ENCODE results near the gene ITPRIPL2.

Gene ITPRIPL2

DNA sequence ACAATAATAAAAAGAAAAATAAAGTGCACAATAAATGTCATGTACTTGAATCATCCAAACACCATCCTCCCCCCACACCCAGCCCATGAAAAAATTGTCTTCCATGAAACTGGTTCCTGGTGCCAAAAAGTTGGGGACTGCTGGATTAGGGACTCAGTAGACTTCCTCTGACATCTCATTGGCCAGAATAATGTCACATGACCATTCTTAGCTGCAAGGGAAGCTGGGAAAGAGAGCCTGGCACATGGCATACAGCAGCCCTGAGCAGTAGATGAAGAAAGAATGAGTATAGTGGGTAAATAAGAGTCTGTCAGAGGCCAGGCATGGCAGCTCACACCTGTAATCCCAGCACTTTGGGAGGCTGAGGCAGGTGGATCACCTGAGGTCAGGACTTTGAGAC, 12.5 kb downstream of the ITPRIPL2 start:
- CTCF ChIA-PET: interaction anchor here (0.6 kb wide), 1 partner anchor 100 kb away, joined by 3 read pairs; no protein-coding TSS in a partner anchor
- H3K4me1 ChIP-seq (ENCODE audit: control extremely low read depth in 1 of 4, control insufficient read depth in 4 of 4, insufficient read depth in 4 of 4, low read length in 3 of 4): peaks cover 0 to 31% (median 13%) of the 10 kb centered on the region in 4 experiments
- POLR2A ChIA-PET: no interaction called here

DNA sequence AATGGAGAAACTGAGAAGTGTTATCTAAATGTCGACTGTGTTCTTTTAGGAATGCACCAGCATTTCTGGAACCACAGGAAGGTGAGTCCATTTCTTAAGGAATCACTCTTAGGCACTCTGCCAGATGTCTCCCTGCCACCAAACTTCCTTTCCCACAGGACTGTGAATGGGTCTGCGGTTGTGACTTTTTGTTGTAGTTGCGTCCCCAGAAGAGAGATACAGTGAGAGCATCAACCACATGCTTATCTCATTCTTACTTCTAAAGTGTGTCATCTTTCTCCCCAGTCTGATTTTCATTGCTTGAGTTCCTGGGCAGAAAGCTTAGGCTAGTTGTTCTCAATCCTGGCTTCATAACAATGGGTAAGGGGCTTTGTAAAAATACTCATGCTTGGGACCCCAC, 13.4 kb downstream of the ITPRIPL2 start:
- POLR2A ChIA-PET: no interaction called here
- no peaks in the 10 kb centered on the region for H3K27me3 ChIP-seq (replicated peaks in 2 of 5; ENCODE audit: control insufficient read depth in 4 of 5, insufficient read depth in 5 of 5, low read length in 4 of 5)

More for the DNA sequence above, 12.5 kb downstream of the ITPRIPL2 start:
- peaks cover 0 to 11% (median 5%) of the 10 kb centered on the region in 5 experiments for H3K9me3 ChIP-seq (ENCODE audit: control extremely low read depth in 1 of 5, control insufficient read depth in 4 of 5, insufficient read depth in 2 of 5, low read depth in 1 of 5, low read length in 4 of 5)
- peak in 2 of 3 donors; percentile 31 to 48 for DNase-seq
- H3K27me3 ChIP-seq (replicated peaks in 2 of 5; ENCODE audit: control insufficient read depth in 4 of 5, insufficient read depth in 5 of 5, low read length in 4 of 5): no peaks in the 10 kb centered on the region
- no peaks in the 10 kb centered on the region for H3K36me3 ChIP-seq (ENCODE audit: control insufficient read depth in 4 of 4, insufficient read depth in 4 of 4, low read length in 3 of 4)
- no peak overlapping the region for H3K4me3 ChIP-seq (ENCODE audit: control insufficient read depth in 1 of 7, extremely low read depth in 1 of 7, insufficient read depth in 4 of 7, low read depth in 2 of 7, low read length in 6 of 7)
- no peak overlapping the region for H3K27ac ChIP-seq (ENCODE audit: insufficient read depth in 1 of 2, low read depth in 1 of 2, low read length in 2 of 2, poor library complexity in 1 of 2, severe bottlenecking in 2 of 2)

DNA sequence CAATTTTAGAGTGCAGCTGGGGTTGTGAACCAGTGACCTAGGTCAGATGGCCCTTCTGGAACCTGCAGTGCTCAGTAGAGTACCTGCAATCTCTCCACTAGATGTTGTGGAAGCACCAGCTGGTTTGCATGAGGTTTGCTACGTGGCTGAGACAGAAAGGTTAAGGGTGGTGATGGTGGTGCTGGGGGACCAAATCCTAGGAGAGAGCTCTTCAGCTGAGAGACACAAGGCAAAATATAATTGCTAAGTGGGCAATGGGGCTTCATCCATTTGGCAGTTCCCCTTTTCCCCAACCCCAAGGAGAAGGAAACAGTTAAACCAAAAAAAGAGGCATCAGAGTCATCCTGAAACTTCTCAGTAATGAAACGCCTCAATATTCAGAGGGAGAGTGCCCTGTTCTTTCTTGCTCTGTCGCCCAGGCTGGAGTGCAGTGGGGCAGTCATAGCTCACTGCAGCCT, 13.9 kb downstream of the ITPRIPL2 start:
- ChIA-PET POLR2A (no interaction called here), CTCF (no interaction called here)
- H3K27ac ChIP-seq (ENCODE audit: insufficient read depth in 1 of 2, low read depth in 1 of 2, low read length in 2 of 2, poor library complexity in 1 of 2, severe bottlenecking in 2 of 2): no peak overlapping the region

More for the DNA sequence above, 13.4 kb downstream of the ITPRIPL2 start:
- H3K27ac ChIP-seq (ENCODE audit: insufficient read depth in 1 of 2, low read depth in 1 of 2, low read length in 2 of 2, poor library complexity in 1 of 2, severe bottlenecking in 2 of 2): no peak overlapping the region
- peaks cover 0 to 11% (median 5%) of the 10 kb centered on the region in 5 experiments for H3K9me3 ChIP-seq (ENCODE audit: control extremely low read depth in 1 of 5, control insufficient read depth in 4 of 5, insufficient read depth in 2 of 5, low read depth in 1 of 5, low read length in 4 of 5)
- WGBS (ENCODE audit: insufficient coverage): 95% methylated on average over 3 of the region's 3 CpGs
- no peak overlapping the region for H3K4me3 ChIP-seq (ENCODE audit: control insufficient read depth in 1 of 7, extremely low read depth in 1 of 7, insufficient read depth in 4 of 7, low read depth in 2 of 7, low read length in 6 of 7)
- no peak for DNase-seq
- H3K36me3 ChIP-seq (ENCODE audit: control insufficient read depth in 4 of 4, insufficient read depth in 4 of 4, low read length in 3 of 4): no peaks in the 10 kb centered on the region
- CTCF ChIA-PET: no interaction called here
- H3K4me1 ChIP-seq (ENCODE audit: control extremely low read depth in 1 of 4, control insufficient read depth in 4 of 4, insufficient read depth in 4 of 4, low read length in 3 of 4): peaks cover 0 to 34% (median 18%) of the 10 kb centered on the region in 4 experiments

DNA sequence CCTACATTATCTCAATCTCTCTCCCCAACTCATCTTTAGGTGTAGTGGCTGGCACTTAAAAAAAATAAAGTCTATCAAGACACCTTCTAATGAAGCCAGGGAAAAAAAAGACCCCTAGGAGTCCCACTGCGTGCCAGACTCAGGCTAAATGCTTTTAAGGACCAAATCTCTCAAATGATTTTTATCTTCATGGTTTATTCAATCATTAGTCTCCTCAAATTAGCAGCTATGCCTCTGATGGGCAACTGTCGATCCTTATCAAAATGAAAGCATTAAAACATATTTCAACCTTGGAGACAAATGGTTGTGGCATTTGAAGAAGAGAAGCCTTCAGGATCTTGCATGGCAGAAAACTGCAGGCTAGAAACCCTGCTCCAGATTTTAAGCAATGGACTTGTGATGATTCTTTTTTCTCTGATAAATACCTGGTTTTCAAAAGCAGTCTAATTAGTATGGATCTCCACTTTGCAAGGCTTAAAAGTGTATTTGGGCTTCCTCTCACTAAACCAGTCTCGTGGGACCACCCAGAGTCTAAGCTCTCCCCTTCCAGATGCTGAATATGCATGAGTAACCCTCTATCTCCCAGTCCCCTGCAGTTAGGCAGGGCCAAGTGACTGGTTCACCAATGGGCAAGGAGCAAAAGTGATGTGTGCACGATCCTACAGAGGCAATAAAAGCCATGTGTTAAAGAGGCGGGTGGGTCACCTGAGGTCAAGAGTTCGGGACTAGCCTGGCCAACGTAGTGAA, 14.9 kb downstream of the ITPRIPL2 start:
- H3K27me3 ChIP-seq (replicated peaks in 2 of 5; ENCODE audit: control insufficient read depth in 4 of 5, insufficient read depth in 5 of 5, low read length in 4 of 5): no peaks in the 10 kb centered on the region
- ChIA-PET CTCF (interaction anchor here (1.0 kb wide), 1 partner anchor 53 kb away, joined by 3 read pairs; no protein-coding TSS in a partner anchor), POLR2A (no interaction called here)
- H3K36me3 ChIP-seq (ENCODE audit: control insufficient read depth in 4 of 4, insufficient read depth in 4 of 4, low read length in 3 of 4): no peaks in the 10 kb centered on the region
- peaks cover 0 to 11% (median 5%) of the 10 kb centered on the region in 5 experiments for H3K9me3 ChIP-seq (ENCODE audit: control extremely low read depth in 1 of 5, control insufficient read depth in 4 of 5, insufficient read depth in 2 of 5, low read depth in 1 of 5, low read length in 4 of 5)
- no peak overlapping the region for H3K27ac ChIP-seq (ENCODE audit: insufficient read depth in 1 of 2, low read depth in 1 of 2, low read length in 2 of 2, poor library complexity in 1 of 2, severe bottlenecking in 2 of 2)
- H3K4me3 ChIP-seq (ENCODE audit: control insufficient read depth in 1 of 7, extremely low read depth in 1 of 7, insufficient read depth in 4 of 7, low read depth in 2 of 7, low read length in 6 of 7): no peak overlapping the region
- 100% methylated on average over 2 of the region's 7 CpGs for WGBS (ENCODE audit: insufficient coverage)
- no peak for DNase-seq
- H3K4me1 ChIP-seq (ENCODE audit: control extremely low read depth in 1 of 4, control insufficient read depth in 4 of 4, insufficient read depth in 4 of 4, low read length in 3 of 4): peaks cover 0 to 34% (median 18%) of the 10 kb centered on the region in 4 experiments

More for the DNA sequence above, 13.9 kb downstream of the ITPRIPL2 start:
- Histone ChIP-seq H3K4me3 (ENCODE audit: control insufficient read depth in 1 of 7, extremely low read depth in 1 of 7, insufficient read depth in 4 of 7, low read depth in 2 of 7, low read length in 6 of 7) (no peak overlapping the region), H3K9me3 (ENCODE audit: control extremely low read depth in 1 of 5, control insufficient read depth in 4 of 5, insufficient read depth in 2 of 5, low read depth in 1 of 5, low read length in 4 of 5) (peaks cover 0 to 11% (median 5%) of the 10 kb centered on the region in 5 experiments), H3K36me3 (ENCODE audit: control insufficient read depth in 4 of 4, insufficient read depth in 4 of 4, low read length in 3 of 4) (no peaks in the 10 kb centered on the region), H3K4me1 (ENCODE audit: control extremely low read depth in 1 of 4, control insufficient read depth in 4 of 4, insufficient read depth in 4 of 4, low read length in 3 of 4) (peaks cover 0 to 34% (median 18%) of the 10 kb centered on the region in 4 experiments), H3K27me3 (replicated peaks in 2 of 5; ENCODE audit: control insufficient read depth in 4 of 5, insufficient read depth in 5 of 5, low read length in 4 of 5) (no peaks in the 10 kb centered on the region)
- no peak for DNase-seq
- WGBS (ENCODE audit: insufficient coverage): 51% methylated on average over 3 of the region's 3 CpGs

DNA sequence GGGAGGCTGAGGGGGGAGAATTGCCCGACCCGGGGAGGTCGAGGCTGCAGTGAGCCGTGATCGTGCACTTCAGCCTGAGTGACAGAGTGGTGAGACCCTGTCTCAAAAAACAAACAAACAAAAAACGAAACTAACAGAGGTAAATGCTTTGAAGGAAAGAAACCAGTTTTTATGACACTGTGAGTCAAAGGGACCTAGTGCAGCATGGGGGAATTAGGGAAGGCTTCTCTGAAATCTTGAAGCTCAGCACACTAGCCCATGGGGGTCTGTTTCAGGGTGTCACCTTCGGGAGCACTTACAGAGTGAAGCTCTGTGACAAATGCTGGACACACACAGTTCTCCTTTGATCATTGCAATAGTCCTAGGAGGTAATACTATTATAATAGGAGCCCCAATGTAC, 16.6 kb downstream of the ITPRIPL2 start:
- H3K36me3 ChIP-seq (ENCODE audit: control insufficient read depth in 4 of 4, insufficient read depth in 4 of 4, low read length in 3 of 4): no peaks in the 10 kb centered on the region
- 97% methylated on average over 6 of the region's 7 CpGs for WGBS (ENCODE audit: insufficient coverage)
- peak overlapping the region in 1 of 7 experiments; percentile 57 for H3K4me3 ChIP-seq (ENCODE audit: control insufficient read depth in 1 of 7, extremely low read depth in 1 of 7, insufficient read depth in 4 of 7, low read depth in 2 of 7, low read length in 6 of 7)
- H3K27me3 ChIP-seq (replicated peaks in 2 of 5; ENCODE audit: control insufficient read depth in 4 of 5, insufficient read depth in 5 of 5, low read length in 4 of 5): no peaks in the 10 kb centered on the region
- H3K27ac ChIP-seq (ENCODE audit: insufficient read depth in 1 of 2, low read depth in 1 of 2, low read length in 2 of 2, poor library complexity in 1 of 2, severe bottlenecking in 2 of 2): no peak overlapping the region
- ChIA-PET CTCF (no interaction called here), POLR2A (no interaction called here)
- peaks cover 0 to 34% (median 18%) of the 10 kb centered on the region in 4 experiments for H3K4me1 ChIP-seq (ENCODE audit: control extremely low read depth in 1 of 4, control insufficient read depth in 4 of 4, insufficient read depth in 4 of 4, low read length in 3 of 4)
- peaks cover 0 to 10% (median 5%) of the 10 kb centered on the region in 5 experiments for H3K9me3 ChIP-seq (ENCODE audit: control extremely low read depth in 1 of 5, control insufficient read depth in 4 of 5, insufficient read depth in 2 of 5, low read depth in 1 of 5, low read length in 4 of 5)
- peak in 1 of 3 donors; percentile 10 for DNase-seq

DNA sequence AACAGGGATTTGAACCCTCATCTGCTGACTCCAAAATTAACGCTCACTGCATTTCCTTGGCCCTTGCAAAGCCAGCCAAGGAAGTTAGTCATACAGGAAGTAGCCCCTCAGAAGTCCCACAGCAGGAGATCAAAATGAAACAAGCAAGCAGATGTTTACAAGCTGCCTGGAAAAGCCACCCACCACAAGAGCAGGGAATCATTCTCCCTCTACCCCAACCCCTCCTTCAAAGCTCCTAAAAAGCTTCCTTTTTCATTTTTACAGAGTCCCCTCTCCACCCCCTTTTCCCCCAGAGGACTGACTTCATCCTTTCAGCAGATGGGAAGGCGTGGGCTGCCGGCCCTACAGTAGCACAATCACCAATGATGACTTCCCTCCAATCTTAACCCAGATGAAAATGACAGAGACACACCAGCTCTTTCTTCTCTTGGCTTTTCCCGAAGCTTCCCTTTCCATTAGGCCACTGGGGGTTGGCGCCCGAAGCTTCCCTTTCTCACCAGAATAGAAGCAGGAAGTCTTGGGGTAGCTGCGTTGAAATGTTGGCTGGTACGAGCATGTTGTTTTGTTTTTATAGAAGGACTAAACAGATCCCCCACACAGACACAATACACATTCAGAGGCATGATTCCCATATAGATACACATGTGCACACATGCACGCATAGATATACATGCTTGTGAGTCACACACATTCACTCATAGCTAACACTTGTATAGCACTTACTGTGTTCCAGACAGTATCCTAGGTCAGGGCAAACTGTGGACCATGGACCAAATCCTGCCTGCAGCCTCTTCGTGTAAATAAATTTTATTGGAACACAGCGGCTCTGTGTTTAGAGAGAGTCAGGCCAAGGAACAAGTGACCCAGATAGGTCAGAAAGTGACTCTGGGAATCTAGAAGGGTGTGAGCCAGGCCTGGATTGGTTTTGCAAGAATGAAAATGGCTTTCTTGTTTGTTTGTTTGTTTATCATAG, 17.4 kb downstream of the ITPRIPL2 start:
- DNase-seq: peak; percentile 50 to 88 (median 77)
- 48% methylated on average over 7 of the region's 11 CpGs for WGBS (ENCODE audit: insufficient coverage)
- H3K9me3 ChIP-seq (ENCODE audit: control extremely low read depth in 1 of 5, control insufficient read depth in 4 of 5, insufficient read depth in 2 of 5, low read depth in 1 of 5, low read length in 4 of 5): peaks cover 0 to 4% (median 3%) of the 10 kb centered on the region in 5 experiments
- peaks cover 0 to 35% (median 18%) of the 10 kb centered on the region in 4 experiments for H3K4me1 ChIP-seq (ENCODE audit: control extremely low read depth in 1 of 4, control insufficient read depth in 4 of 4, insufficient read depth in 4 of 4, low read length in 3 of 4)
- peaks cover 0 to 3% (median 0%) of the 10 kb centered on the region in 5 experiments for H3K27me3 ChIP-seq (replicated peaks in 2 of 5; ENCODE audit: control insufficient read depth in 4 of 5, insufficient read depth in 5 of 5, low read length in 4 of 5)
- no peak overlapping the region for H3K27ac ChIP-seq (ENCODE audit: insufficient read depth in 1 of 2, low read depth in 1 of 2, low read length in 2 of 2, poor library complexity in 1 of 2, severe bottlenecking in 2 of 2)
- peak overlapping the region in 4 of 7 experiments; percentile 11 to 57 (median 36) for H3K4me3 ChIP-seq (ENCODE audit: control insufficient read depth in 1 of 7, extremely low read depth in 1 of 7, insufficient read depth in 4 of 7, low read depth in 2 of 7, low read length in 6 of 7)
- no peaks in the 10 kb centered on the region for H3K36me3 ChIP-seq (ENCODE audit: control insufficient read depth in 4 of 4, insufficient read depth in 4 of 4, low read length in 3 of 4)
- POLR2A ChIA-PET: no interaction called here
- CTCF ChIA-PET: no interaction called here

Data from common myeloid progenitor, CD34-positive (primary cell).